UCSD-AML1 (cell line): ENCODE results near the gene GRID1.
A peak's percentile ranks its signal among the peaks of the same experiment; 100 is the strongest.
"Not testable (repeated sequence)": the region's sequence is repeated elsewhere in the genome, so short reads cannot be mapped to it uniquely, and the experiment has no call there.

ENCODE experiments used
- DNase-seq: peaks from one replicate; lab custom pipeline; 2025; ENCODE audit not compliant: unreplicated experiment; lab: John Stamatoyannopoulos, UW

The GRID1 gene

DNA sequence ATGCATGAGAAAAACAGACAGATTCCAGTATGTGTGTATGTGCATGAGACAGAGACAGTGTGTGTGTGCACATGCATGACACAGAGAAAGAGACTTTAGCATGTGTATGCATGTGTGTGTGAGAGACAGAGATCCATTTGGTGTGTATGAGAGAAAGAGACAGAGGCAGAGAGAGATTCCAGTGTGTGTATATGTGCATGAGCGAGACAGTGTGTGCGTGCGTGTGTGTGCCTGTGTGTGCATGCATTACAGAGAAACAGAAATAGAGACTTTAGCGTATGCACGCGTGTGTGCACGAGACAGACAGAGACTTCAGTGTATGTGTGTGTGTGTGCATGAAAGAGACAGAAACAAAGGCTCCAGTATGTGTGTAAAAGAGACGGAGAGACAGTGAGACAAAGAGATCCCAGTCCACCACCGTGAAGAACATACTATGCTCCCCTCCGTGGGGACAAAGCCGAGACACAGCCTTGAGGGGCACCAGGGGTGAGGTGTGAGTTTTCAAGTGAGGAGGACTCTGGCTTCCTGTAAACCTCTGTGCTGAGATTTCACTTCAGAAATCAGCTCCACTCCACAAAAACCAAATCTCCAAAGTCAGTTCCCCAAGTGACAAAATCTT lies 188.9 kb downstream of the GRID1 start:
- DNase-seq, result no peak

GRCh38 chr10:86176850-86177536 lies 189.6 kb downstream of the GRID1 start:
- no peak for DNase-seq

DNA sequence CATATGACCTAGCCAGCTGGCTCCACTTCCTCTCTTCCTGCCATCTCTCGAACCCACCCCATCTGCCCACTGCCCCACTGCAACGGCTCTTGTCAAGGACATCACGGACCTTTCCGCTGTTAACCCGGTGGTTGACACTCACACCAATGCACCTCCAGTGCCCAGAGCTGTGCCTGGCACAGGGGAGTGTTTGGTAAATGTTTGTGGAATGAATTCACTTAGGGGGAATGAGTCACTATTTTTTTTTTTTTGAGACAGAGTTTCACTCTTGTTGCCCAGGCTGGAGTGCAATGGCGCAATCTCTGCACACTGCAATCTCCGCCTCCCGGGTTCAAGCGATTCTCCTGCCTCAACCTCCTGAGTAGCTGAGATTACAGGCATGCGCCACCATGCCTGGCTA lies 191.1 kb downstream of the GRID1 start:
- not testable (repeated sequence) for DNase-seq

GRCh38 chr10:86172301-86172700 lies 194.3 kb downstream of the GRID1 start:
- DNase-seq, result no peak

DNA sequence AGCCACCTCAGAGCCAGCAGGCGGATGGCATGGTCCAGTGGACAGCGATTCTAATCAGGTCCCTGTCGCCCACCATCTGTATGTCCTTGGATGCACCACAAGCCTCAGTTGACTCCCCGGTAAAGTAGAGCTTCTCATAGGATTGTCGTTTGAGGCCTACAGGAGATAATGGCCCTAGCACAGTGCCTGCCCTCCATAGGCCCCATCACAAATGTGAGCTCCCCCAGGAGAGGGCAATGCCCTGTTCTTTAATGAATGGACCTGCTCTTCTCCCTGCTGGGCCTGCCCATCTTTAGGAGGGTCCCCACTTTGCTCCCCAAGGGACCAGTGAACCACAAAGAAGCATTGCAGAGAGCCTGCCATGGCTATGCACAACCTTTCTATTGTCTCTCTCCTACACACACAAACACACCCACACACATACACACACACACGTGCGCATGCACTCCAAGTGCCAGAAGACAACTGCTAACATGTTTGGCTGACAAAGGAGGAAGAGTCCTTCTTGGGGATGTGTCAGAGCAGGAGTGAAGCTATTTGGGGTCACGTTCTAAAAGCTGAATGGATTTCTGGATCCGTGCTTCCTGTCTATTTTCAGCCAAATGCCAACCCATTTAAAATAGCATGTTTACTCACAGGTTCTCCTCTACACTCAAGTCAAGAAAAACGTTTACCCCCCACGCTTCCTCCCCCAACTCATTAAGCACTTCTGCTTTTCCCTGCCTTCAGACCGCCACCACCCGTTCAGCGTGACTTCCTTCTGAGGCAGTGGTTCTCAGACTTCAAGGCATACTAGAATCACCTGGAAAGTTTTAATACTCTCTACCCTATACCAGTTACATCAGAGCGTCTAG lies 196.1 kb downstream of the GRID1 start:
- DNase-seq, result peak; percentile 43

- DNase-seq, result no peak
Measured at GRCh38 chr10:86169506-86170254, 196.9 kb downstream of the GRID1 start.

GRCh38 chr10:86169066-86169465 lies 197.5 kb downstream of the GRID1 start:
- no peak for DNase-seq

DNA sequence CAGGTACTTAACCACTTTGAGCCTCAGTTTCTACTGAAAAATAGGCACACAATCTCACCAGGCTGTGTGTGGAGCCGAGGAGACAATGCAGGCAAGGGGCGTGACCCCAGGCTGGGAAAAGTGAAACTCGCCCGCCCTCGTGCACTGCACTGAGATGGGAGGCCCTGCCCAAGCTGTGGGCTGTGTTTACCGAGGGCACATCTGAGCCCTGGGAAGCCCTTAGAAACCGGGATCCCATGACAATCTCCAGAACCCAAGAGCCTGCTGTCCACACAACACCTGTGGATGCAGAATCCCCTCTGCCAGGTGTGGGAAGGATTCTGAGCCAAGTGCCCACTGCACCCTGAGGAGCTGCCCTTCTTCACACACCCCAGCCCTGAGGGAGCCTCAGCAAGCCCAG lies 198.3 kb downstream of the GRID1 start:
- DNase-seq, result no peak

DNA sequence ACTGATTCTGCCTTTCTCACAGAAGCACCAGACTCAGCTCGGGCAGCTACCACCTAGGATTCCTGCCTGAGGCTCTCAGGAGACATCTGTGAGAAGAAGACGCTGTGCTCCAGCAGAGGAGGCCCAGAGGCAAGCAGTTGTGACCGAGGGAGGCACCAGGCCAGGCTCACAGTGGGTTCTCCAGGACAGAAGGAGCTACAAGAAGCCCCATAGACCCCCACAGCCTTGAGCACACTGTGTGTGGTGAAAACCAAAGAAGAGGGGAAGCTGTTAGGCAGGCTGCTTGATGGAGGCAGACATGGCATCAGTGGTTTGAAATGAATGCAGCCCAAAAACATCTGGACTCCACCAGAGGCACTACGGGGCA lies 198.8 kb downstream of the GRID1 start:
- DNase-seq, result no peak

- DNase-seq, result no peak
Measured at GRCh38 chr10:86167121-86167761, 199.4 kb downstream of the GRID1 start.

DNA sequence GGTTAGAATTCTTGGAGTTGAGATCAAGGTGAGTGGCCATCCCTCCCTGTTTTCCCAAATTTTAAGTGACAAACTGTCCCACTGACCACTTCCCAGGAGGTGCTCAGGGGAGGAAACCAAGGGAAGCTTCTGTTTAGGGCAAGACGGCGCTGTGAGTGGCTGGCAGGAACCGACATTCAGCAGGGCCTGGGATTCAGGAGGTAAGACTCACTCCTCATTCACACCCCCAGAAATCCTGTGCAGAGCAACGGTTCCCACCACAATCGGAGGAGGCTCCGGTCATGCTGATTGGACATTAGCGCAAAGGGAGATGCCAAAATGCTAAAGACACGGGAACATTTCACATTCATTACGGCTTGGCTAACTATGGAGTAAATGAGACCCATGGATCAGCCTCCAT lies 200.9 kb downstream of the GRID1 start:
- no peak for DNase-seq

DNA sequence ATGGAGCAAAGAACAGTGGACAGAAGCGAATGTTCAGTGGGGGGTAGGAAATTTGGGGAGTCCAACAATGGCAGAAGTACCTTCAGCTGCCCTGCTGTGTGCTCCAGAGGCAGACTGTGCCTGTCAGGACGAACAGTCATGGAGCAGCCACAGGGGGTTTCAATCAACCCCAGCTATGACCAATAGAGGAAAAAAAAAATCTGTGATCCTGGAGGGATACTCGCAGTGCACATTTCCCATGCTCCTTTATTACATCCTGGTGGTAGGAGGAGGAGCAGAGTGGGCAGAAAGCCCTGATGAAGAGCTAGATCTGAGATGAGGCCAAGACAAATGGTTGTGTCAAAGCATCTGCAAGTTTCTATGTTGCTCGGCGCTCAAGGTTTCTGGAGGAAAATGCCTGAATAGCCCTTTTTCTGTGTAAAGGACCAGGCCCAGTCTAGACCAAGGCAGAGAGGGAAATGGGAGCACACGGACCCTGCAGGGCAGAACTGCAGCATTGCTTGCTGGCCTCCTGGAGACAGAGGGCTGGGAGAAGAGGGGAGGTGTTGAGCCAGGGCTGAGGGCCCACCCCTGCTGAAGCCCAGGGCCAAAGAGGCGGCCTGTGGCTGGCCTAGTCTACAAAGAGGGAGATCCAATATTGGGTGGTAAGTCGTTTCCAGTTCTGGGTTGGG lies 201.5 kb downstream of the GRID1 start:
- no peak for DNase-seq

DNA sequence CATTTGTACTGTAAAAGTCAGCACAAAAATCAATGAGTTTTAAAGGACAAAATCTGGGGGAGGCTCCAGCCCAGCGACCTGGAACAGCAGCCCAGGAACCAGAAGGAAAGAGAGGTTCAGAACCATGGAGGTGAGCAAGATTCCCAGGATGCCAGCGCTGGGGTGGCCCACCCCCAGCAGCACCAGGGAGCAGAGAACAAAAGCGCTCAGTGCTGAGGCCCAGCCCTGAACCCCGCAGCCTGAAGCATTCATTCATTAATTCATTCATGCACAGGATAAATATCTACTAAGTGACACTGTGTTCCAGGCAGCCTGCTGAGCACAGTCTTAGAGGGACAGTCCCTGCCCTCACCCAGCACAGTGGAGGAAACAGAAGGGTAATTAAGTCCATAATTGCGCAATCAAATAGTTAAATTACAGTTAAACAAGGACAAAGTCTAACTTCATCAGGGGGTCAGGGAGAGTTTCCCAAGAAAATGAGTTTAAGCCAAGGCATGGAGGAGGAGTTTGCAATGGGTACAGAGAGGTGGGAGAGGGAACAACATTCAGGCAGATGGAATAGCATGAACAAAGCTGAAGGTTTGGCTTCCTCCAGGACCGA lies 202.3 kb downstream of the GRID1 start:
- no peak for DNase-seq

DNA sequence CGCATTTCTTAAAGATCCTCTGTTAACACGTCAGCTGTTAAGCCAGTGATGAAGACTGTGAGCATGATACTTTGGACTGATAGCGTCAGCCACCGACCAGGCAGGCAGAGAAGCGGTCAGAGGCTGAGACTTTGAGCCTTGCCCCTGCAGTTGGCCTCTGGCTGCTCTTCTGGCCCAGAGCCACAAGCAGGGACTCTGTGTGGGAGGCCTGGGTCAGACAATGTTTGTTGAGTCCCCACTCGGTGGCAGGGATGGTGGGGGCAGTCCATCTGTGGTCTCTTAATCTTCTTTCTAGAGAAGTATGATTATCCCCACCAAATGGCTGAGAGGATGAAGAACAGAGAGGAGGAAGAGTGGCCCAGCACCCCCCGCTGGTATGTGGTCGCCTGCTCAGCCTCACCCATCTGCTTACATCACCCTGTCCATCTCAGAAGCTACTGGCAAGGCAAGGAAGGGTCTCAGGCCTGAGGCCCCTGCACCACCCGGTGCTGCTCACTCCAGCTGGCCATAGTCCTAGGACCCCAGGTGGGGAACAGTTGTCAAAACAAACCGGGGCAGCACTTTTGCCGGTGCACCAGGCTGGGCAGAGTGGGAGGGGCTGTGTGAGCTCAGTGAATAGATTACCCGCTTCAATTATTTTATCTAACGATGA lies 202.9 kb downstream of the GRID1 start:
- DNase-seq, result no peak

DNA sequence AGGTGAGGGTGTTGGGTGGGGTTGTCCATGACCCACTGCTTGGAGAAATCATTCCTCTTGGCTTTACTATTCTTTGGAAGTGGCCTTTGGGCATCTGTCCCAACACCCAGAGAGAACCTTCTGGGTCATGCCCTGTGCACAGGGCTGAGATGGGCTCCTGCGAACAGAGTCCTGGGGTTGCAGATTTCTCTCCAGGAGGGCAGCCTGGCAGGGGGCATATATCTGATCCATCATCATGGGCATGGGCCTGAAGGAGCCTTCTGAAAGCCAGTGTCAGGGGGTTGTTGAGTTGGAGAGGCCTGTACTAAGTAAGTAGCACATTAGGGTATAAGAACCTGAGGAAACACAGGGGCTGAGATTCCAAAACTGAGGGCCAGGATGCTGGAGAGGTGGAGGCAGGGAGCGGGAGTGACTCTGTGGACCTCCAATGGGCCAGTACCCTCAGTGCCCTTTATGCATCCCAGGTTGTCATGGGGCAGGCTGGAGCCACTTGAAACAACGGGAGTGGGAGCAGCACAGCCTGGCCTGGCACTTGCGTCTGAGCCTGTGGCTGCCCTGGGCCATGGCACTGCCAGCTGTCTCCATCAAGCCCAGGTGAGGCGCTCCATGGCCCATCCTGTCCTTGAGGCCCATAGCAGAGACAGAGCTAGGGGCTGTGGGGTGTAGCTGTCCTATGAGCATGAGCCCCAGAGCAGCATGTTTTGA lies 203.7 kb downstream of the GRID1 start:
- DNase-seq, result no peak

GRCh38 chr10:86162036-86162435 lies 204.6 kb downstream of the GRID1 start:
- DNase-seq, result no peak

GRCh38 chr10:86160890-86161585 lies 205.6 kb downstream of the GRID1 start:
- no peak for DNase-seq

- DNase-seq, result no peak
Measured at GRCh38 chr10:86159797-86160196, 206.8 kb downstream of the GRID1 start.
